Vagina (tissue), 2 donors: Measurements from ENCODE around the gene CSTB. TPM values are rescaled to one million over a fixed set of nuclear protein-coding genes. Genes with fewer than 3 reads are reported as not detected.

Experiments
- DNase-seq, 2 donors: peaks; one replicate each; pipeline ENCODE4 v3.0.0-alpha.2; 2017; ENCODE audit errors: extremely low spot score in 2 of 2
- H3K27ac ChIP-seq: fragments of 200-600 bp; sonication (generic); one replicate; pipeline ENCODE4 v1.5.1; 2019
- H3K27me3 ChIP-seq: fragments of 200-600 bp; sonication (generic); one replicate; pipeline ENCODE4 v1.5.1; 2019
- H3K36me3 ChIP-seq, 2 donors: fragments of 200-600 bp; sonication (generic); one replicate each; pipeline ENCODE4 v1.5.1; 2017 to 2019
- H3K4me1 ChIP-seq: fragments of 200-600 bp; sonication (generic); one replicate; pipeline ENCODE4 v1.5.1; 2019
- H3K4me3 ChIP-seq, 2 donors: fragments of 200-600 bp; sonication (generic); 1 replicate in 1 of 2; 2 replicates in 1 of 2; pipeline ENCODE4 v1.5.1; 2016 to 2019
- H3K9me3 ChIP-seq: fragments of 200-600 bp; sonication (generic); one replicate; pipeline ENCODE4 v1.5.1; 2019
- CTCF ChIP-seq, 3 experiments: fragments of 450-650 bp in 2 of 3; fragments of 200-600 bp in 1 of 3; sonication (generic) in 1 of 3; IDR thresholded peaks; one replicate each; pipeline ENCODE4 v1.5.1; 2017 to 2019; ENCODE audit warnings: antibody characterized with exemption in 3 of 3, mild to moderate bottlenecking in 2 of 3, moderate library complexity in 2 of 3
- POLR2A ChIP-seq, 2 donors: fragments of 450-650 bp; IDR thresholded peaks; one replicate each; pipeline ENCODE4 v1.6.1; 2017; ENCODE audit warnings: antibody characterized with exemption in 2 of 2, mild to moderate bottlenecking in 2 of 2, moderate library complexity in 2 of 2
- POLR2AphosphoS5 ChIP-seq, 2 donors: sonication (generic); formaldehyde crosslinking; IDR thresholded peaks; one replicate each; pipeline ENCODE4 v1.9.0; 2017; ENCODE audit warnings: antibody characterized with exemption in 2 of 2, mild to moderate bottlenecking in 2 of 2, low read depth in 1 of 2; ENCODE audit not compliant: insufficient read depth in 1 of 2
- intact Hi-C: fragments of 100-400 bp; cut with DNase I; formaldehyde crosslinking; loops from one replicate; pipeline ENCODE4 v1.15.1; 2023
- total RNA-seq: library from RNA; depleted of rRNA; stranded (reverse); fragments of >200 nt; gene quantifications from one replicate; pipeline ENCODE4 v1.2.3, GENCODE V29; 2016

Gene CSTB
- total RNA-seq, 1 donor from 2014 or later = 173 TPM

GRCh38 chr21:43774163-43774562 lies 1.9 kb downstream of the CSTB start:
- peaks cover 16% of the 10 kb centered on the region for H3K4me1 ChIP-seq
- H3K36me3 ChIP-seq = peaks cover 0 to 20% of the 10 kb centered on the region in 2 donors
- no peaks in the 10 kb centered on the region for H3K27me3 ChIP-seq
- H3K9me3 ChIP-seq = no peaks in the 10 kb centered on the region
- TF ChIP-seq POLR2A (IDR thresholded peaks at IDR 0.05) (no peak), POLR2AphosphoS5 (IDR thresholded peaks at IDR 0.05; ENCODE audit: insufficient read depth in 1 of 2, low read depth in 1 of 2) (no peak), CTCF (IDR thresholded peaks at IDR 0.05) (no peak)
- H3K27ac ChIP-seq = peak overlapping the region; percentile 92
- intact Hi-C loops = loop anchor here (10.0 kb wide), 1 partner anchor 49 kb away; no protein-coding TSS in a partner anchor
- DNase-seq = no peak
- peak overlapping the region in 1 of 2 donors; percentile 81 for H3K4me3 ChIP-seq

GRCh38 chr21:43772425-43772821 lies 3.7 kb downstream of the CSTB start:
- TF ChIP-seq CTCF (IDR thresholded peaks at IDR 0.05) (no peak), POLR2AphosphoS5 (IDR thresholded peaks at IDR 0.05; ENCODE audit: insufficient read depth in 1 of 2, low read depth in 1 of 2) (no peak), POLR2A (IDR thresholded peaks at IDR 0.05) (no peak)
- Histone ChIP-seq H3K4me3 (no peak overlapping the region), H3K4me1 (peaks cover 29% of the 10 kb centered on the region), H3K27me3 (no peaks in the 10 kb centered on the region), H3K27ac (no peak overlapping the region), H3K9me3 (no peaks in the 10 kb centered on the region), H3K36me3 (peaks cover 0 to 20% of the 10 kb centered on the region in 2 donors)
- intact Hi-C loops = loop anchor here (10.0 kb wide), 1 partner anchor 48 kb away; no protein-coding TSS in a partner anchor
- DNase-seq = no peak

- intact Hi-C loops = loop anchor here (10.0 kb wide), 1 partner anchor 47 kb away; no protein-coding TSS in a partner anchor
- H3K4me3 ChIP-seq = no peak overlapping the region
- H3K36me3 ChIP-seq = peaks cover 0 to 20% of the 10 kb centered on the region in 2 donors
- H3K27ac ChIP-seq = no peak overlapping the region
- TF ChIP-seq CTCF (IDR thresholded peaks at IDR 0.05) (no peak), POLR2A (IDR thresholded peaks at IDR 0.05) (no peak), POLR2AphosphoS5 (IDR thresholded peaks at IDR 0.05; ENCODE audit: insufficient read depth in 1 of 2, low read depth in 1 of 2) (no peak)
- no peak for DNase-seq
- H3K4me1 ChIP-seq = peaks cover 35% of the 10 kb centered on the region
- H3K9me3 ChIP-seq = no peaks in the 10 kb centered on the region
- H3K27me3 ChIP-seq = no peaks in the 10 kb centered on the region
Observed at GRCh38 chr21:43771698-43772424, 4.2 kb downstream of the CSTB start.

- Histone ChIP-seq H3K27ac (no peak overlapping the region), H3K36me3 (peaks cover 0 to 20% of the 10 kb centered on the region in 2 donors), H3K4me1 (peaks cover 39% of the 10 kb centered on the region), H3K4me3 (no peak overlapping the region), H3K9me3 (no peaks in the 10 kb centered on the region), H3K27me3 (no peaks in the 10 kb centered on the region)
- TF ChIP-seq CTCF (IDR thresholded peaks at IDR 0.05) (no peak), POLR2AphosphoS5 (IDR thresholded peaks at IDR 0.05; ENCODE audit: insufficient read depth in 1 of 2, low read depth in 1 of 2) (no peak)
- intact Hi-C loops = loop anchor here (10.0 kb wide), 1 partner anchor 46 kb away; no protein-coding TSS in a partner anchor
- no peak for DNase-seq
Observed at GRCh38 chr21:43771199-43771675, 4.9 kb downstream of the CSTB start.
